Stimulated activated CD4-positive, alpha-beta T cell treated with anti-CD3 and anti-CD28 coated beads, Interleukin-1b, Interleukin-23, amount 100 ng/mL, for 1 hour (primary cell): Measurements from ENCODE around the gene DENND4A.
"Not testable (repeated sequence)": the region's sequence is repeated elsewhere in the genome, so short reads cannot be mapped to it uniquely, and the experiment has no call there.

Experiments used
- DNase-seq, 2 donors: peaks; one replicate each; pipeline ENCODE4 v3.0.0-alpha.2; 2020; ENCODE audit warnings: low read depth in 2 of 2

The DENND4A gene

DNA sequence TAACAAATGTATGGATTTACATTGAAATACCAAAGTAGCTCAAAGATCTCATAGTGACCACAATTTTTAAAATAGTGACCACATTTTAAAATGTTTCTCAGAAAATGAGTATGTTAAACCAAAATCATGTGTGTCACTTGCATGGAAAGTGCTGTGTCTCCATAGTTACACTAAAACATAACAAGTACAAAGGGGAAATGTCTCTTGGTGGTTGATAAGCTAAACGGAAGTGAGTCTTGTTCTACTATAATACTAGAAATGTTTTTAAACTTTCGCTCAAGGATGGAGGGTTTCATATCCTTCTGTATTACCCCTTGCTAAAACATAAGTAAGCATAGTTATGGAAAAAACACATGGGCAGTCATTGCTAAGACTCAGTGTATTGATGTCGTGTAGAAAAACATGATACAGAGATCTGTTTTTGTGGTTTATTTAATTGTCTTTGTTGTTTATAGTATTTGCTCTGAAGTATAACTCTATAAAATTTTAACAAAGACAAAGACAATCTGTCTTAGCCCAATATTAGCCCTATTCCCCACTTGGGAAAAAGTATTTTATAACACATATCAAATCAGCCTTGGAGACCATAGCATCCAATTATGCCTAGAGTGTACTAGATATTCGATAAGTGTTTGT is 27.0 kb upstream of the DENND4A start:
- DNase-seq = no peak

DNA sequence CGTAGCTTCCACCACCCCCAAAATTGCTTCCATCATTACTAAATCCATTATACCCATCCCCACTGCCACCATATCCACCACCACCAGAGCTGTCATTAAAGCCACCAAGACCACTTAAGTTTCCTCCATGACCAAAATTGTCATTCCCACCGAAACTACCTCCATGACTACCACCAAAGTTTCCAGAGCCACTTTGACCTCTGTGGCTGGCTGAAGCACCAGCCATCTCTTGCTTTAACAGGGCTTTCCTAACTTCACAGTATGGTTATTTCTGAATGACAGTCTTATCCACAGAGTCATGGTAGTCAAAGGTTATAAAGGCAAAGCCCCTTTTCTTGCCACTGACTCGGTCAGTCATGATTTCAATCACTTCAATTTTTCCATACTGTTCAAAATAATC is 24.3 kb upstream of the DENND4A start:
- DNase-seq = no peak

GRCh38 chr15:65816008-65816407 is 23.9 kb upstream of the DENND4A start:
- not testable (repeated sequence) for DNase-seq

DNA sequence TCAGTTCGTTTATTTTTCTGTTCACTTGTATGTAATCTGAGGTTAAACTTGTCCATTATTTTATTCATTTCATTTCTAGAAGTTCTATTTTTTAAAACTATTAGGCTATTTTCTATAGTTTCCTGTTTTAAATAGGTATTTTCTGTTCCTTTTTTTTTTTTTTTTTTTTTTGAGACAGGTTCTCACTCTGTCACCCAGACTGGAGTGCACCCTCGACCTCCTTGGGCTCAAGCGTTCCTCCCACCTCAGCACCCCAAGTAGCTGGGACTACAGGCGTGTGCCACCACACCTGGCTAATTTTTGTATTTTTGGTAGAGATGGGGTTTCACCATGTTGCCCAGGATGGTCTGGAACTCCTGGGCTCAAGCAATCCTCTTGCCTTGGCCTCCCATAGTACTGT is 22.2 kb upstream of the DENND4A start:
- not testable (repeated sequence) for DNase-seq

DNA sequence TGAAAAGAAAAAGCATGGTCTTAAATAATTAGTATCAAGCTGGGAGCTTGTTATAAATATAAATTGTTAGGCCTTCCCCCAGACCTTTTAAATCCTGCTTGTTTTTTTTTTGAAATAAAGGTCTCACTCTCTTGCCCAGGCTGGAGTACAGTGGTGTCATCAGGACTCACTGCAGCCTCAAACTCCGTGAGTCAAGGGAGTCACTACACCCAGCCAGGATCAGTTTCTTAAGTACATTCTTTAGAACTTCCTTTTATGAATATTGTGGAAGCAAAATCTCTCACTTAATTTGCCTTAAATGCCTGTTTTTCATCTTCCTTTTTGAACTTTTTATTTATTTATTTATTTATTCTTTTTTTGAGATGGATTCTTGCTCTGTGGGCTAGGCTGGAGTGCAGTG is 20.8 kb upstream of the DENND4A start:
- no peak for DNase-seq

DNA sequence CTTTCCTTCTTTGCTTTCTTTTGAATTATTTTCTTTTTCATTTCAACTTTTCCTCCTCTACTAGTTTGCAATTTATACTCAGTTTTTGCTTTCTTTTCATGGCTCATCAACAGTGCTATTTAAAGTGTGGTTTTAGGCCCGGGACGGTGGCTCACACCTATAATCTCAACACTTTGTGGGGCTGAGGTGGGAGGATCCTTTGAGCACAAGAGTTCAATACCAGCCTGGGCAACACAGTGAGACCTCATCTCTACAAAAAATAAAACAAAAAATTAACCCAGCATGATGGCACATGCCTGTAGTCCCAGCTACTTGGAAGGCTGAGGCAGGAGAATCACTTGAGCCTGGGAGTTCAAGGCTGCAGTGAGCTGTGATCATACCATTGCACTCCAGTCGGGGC is 20.4 kb upstream of the DENND4A start:
- no peak for DNase-seq

GRCh38 chr15:65811835-65812234 is 19.7 kb upstream of the DENND4A start:
- DNase-seq = no peak

GRCh38 chr15:65811011-65811733 is 19.1 kb upstream of the DENND4A start:
- not testable (repeated sequence) for DNase-seq

DNA sequence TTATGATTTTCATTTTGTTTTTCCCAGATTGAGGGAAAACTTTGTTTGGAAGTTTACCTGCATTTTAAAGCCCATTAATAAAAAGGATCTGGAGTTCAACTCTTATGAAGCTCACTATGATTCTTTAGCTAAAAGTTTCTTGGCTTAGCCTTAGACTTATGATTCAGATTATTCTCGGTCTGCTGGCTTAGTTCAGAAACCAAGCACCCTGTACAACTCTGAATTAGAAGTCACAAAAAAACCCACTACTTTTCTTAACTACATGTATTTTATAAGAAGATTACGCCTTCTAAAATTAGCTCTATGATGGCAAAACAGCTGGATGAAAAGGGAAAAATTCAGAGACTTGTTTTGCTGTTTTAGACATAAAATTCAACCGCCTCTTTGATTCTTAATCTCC is 14.3 kb upstream of the DENND4A start:
- no peak for DNase-seq

DNA sequence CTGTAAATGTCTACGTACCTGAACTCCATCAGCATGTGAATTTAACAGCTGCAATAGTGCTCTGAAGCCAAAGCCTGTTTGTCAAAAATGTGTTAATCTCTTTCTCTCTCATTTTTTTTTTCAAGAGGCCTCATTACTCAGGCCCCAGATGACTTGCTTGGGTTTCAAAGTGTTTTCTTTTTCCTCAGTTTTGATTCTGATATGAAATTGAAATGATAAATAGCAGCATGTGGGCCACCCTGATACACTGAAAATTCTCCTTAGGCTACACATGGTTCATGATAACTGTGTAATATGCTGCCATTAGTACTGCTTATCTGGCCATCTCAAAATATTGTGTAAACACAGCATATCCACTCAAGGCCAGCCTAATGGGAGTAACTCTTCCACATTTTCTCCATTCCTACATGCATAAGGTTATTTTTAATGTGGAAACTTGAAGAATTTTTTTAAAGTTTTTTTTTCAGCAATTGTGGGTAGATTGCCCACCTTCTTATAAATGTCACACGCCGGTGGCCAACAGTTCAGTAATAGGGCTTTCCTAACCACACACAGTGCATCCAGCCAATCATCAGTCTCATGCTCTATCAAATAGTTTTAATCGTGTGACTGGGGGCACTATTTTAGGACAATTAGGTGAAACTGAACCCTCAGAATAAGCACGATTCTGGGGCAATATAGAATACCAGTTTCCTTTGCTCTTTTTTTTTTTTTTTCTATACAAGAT is 13.1 kb upstream of the DENND4A start:
- DNase-seq = no peak

GRCh38 chr15:65804252-65804931 is 12.3 kb upstream of the DENND4A start:
- DNase-seq = no peak

DNA sequence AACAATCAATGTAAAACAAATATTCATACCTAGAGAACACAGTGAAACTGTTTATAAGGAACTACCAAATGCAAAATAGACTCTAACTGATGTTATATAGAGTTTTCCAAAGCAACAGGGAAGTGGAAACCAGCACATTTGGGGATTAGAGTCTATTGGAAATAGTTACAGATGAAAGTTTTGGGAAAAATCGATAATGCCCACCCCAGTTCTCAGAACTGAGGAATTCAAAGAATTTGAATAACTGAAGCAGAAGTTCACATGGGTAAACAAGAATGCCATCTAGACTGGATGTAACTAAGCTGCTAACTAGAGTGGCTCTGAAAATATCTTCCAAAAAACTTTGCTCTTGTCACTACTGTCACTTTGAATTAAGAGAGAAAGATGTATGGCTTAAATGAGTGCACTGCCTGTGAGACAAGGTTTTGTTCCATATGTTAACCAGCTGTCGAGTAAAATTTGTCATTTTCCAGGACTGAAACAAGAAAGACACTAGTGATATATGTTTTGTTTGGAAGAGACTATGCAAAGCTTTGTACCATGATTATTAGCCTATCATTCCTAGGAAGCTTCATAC is 9.2 kb upstream of the DENND4A start:
- DNase-seq = no peak

- DNase-seq = no peak
Measured at GRCh38 chr15:65796610-65797078, 4.6 kb upstream of the DENND4A start.

DNA sequence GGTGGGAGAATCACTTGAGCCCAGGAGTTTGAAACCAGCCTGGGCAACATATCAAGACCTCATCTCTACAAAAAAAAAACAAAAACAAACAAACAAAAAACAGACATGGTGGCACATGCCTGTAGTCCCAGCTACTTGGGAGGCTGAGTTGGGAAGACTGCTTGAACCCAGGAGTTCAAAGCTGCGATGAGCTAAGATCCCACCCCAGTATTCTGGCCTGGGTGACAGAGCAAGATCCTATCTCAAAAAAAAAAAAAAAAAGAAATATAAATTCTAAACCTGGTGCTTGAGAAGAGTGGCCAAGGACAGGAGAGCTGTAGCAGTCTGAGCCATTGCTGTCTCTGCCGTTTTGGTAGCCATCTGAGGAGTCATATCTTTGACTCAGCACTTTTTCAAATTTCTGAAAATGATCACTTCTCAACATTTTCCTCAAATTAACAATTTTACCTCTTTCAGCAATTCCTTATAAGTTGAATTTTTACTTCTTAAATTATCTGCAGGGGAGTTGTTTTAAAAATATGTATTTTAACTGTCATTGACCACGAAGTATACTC is 3.6 kb upstream of the DENND4A start:
- DNase-seq = no peak

DNA sequence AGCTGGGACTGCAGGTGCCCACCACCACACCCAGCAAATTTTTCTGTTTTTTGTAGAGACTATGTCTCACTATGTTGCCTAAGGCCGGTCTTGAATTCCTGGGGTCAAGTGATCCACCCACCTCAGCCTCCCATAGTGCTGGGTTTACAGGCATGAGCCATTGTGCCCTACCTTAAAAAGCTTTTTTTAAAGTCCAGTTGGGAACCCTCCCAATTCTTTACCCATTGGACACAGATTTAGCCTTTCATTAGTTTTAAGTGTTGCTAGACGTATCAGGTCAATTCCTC is 1.7 kb upstream of the DENND4A start:
- no peak for DNase-seq

GRCh38 chr15:65792988-65793817 is 1.1 kb upstream of the DENND4A start:
- no peak for DNase-seq

- DNase-seq = peak in 1 of 2 donors; percentile 35
Measured at GRCh38 chr15:65791335-65792137, 557 bp downstream of the DENND4A start.

GRCh38 chr15:65790694-65791334 is 1.3 kb downstream of the DENND4A start:
- no peak for DNase-seq

DNA sequence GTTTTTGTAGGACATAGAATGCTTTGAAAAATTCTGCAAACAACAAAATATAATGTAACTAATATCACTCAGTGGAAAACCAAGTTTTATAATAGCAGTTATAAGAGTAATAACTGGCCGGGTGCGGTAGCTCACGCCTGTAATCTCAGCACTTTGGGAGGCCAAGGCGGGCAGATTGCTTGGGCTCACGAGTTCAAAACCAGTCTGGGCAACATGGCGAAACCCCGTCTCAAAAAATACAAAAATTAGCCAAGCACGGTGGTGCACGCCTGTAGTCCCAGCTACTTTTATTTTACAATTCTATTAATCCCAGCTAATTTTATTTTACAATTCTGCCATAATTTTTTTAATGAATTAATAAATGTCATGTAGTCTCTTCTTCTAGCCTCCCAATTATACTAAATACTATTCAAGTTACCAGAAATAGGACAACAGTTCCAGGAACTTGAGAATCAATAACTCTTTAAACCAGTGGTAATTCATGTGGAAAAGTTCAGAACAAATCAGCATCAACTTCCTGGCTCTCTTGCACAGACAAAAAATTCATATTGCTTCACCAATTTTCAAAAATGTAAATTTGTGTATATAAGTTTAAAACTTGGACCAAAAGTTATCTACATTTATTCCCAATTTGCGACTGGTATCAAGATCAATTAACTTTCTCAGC is 2.2 kb downstream of the DENND4A start:
- DNase-seq = no peak
